ENCODE data around the gene STYK1. TPM values are rescaled to one million over a fixed set of nuclear protein-coding genes. Genes with fewer than 3 reads are reported as not detected.

STYK1 gene
- total and polyA plus RNA-seq, 8 donors, result 0.04 to 0.55 (median 0.17) TPM; not detected in 2

- no peaks in the 10 kb centered on the region for H3K36me3 ChIP-seq
- H3K9me3 ChIP-seq, result no peaks in the 10 kb centered on the region
Measured at GRCh38 chr12:10571141-10571540, 102.7 kb downstream of the STYK1 start.

More at GRCh38 chr12:10571141-10571540, 102.7 kb downstream of the STYK1 start:
- H3K27ac ChIP-seq, result no peak overlapping the region
- no peak for ATAC-seq
- intact Hi-C loops (cut with DNase I), result no loop called here
- H3K4me3 ChIP-seq, result no peak overlapping the region
- no peak for DNase-seq
- TF ChIP-seq CTCF (IDR thresholded peaks at IDR 0.05), result no peak
- H3K27me3 ChIP-seq, result no peaks in the 10 kb centered on the region
- H3K4me1 ChIP-seq, result no peaks in the 10 kb centered on the region
- 78 to 88% methylated on average over 11 of the region's 11 CpGs for WGBS, 2 donors
- FAIRE-seq, result no peak

Other genes with a start within 250 kb of the STYK1 start
- gene KLRC2, start 238.0 kb downstream of the STYK1 start, total RNA-seq, result under 1 TPM in 2 of 6 donors, not detected in 4; 0.26 to 0.34 TPM
- gene KLRC2, start 238.0 kb downstream of the STYK1 start, polyA plus RNA-seq, result under 1 TPM in 1 of 2 donors, not detected in 1; 0.56 TPM
- gene KLRC1, start 220.7 kb downstream of the STYK1 start, total RNA-seq, result under 1 TPM in 5 of 6 donors, not detected in 1; 0.13 to 0.44 (median 0.19) TPM
- under 1 TPM; 0.15 to 0.45 TPM for gene KLRC1, start 220.7 kb downstream of the STYK1 start, polyA plus RNA-seq
- gene EIF2S3B, start 168.2 kb downstream of the STYK1 start, total RNA-seq, result 1 to 10 TPM in 2 of 6 donors, under 1 TPM in 3, not detected in 1; 0.16 to 2.4 (median 0.69) TPM
- gene EIF2S3B, start 168.2 kb downstream of the STYK1 start, polyA plus RNA-seq, result under 1 TPM; 0.26 to 0.46 TPM
- 10 to 100 TPM in 2 of 6 donors, 1 to 10 TPM in 4; 5.4 to 11.4 (median 8.6) TPM for gene MAGOHB, start 60.4 kb downstream of the STYK1 start, total RNA-seq
- 10 to 100 TPM; 13.7 to 18.6 TPM for gene MAGOHB, start 60.4 kb downstream of the STYK1 start, polyA plus RNA-seq
- gene YBX3, start 49.3 kb upstream of the STYK1 start, total RNA-seq, result 100 to 1,000 TPM; 241 to 444 (median 317) TPM
- 100 to 1,000 TPM; 323 to 352 TPM for gene YBX3, start 49.3 kb upstream of the STYK1 start, polyA plus RNA-seq
- gene TAS2R7, start 128.6 kb upstream of the STYK1 start, total RNA-seq, result not detected
- gene TAS2R7, start 128.6 kb upstream of the STYK1 start, polyA plus RNA-seq, result not detected
- not detected for gene TAS2R8, start 133.2 kb upstream of the STYK1 start, total RNA-seq
- gene TAS2R8, start 133.2 kb upstream of the STYK1 start, polyA plus RNA-seq, result under 1 TPM in 1 of 2 donors, not detected in 1; 0.09 TPM
- gene TAS2R9, start 136.1 kb upstream of the STYK1 start, total RNA-seq, result not detected
- not detected for gene TAS2R9, start 136.1 kb upstream of the STYK1 start, polyA plus RNA-seq
- under 1 TPM in 3 of 6 donors, not detected in 3; 0.17 to 0.28 (median 0.25) TPM for gene TAS2R10, start 152.3 kb upstream of the STYK1 start, total RNA-seq
- gene TAS2R10, start 152.3 kb upstream of the STYK1 start, polyA plus RNA-seq, result under 1 TPM in 1 of 2 donors, not detected in 1; 0.14 TPM
- 1 to 10 TPM in 1 of 6 donors, under 1 TPM in 4, not detected in 1; 0.32 to 1.8 (median 0.55) TPM for gene PRR4, start 175.4 kb upstream of the STYK1 start, total RNA-seq
- 1 to 10 TPM; 3.8 to 4.3 TPM for gene PRR4, start 175.4 kb upstream of the STYK1 start, polyA plus RNA-seq
- 10 to 100 TPM in 1 of 6 donors, 1 to 10 TPM in 5; 4.7 to 11.0 (median 6.7) TPM for gene PRH1, start 210.2 kb upstream of the STYK1 start, total RNA-seq
- gene PRH1, start 210.2 kb upstream of the STYK1 start, polyA plus RNA-seq, result 1 to 10 TPM; 2.0 to 2.5 TPM
- under 1 TPM; 0.47 to 0.91 (median 0.72) TPM for gene TAS2R13, start 235.5 kb upstream of the STYK1 start, total RNA-seq
- gene TAS2R13, start 235.5 kb upstream of the STYK1 start, polyA plus RNA-seq, result not detected

Measured in pancreas (tissue), 10 donors.